Mucosa of rectum (tissue), 2 donors: Measurements from ENCODE around the gene CAD.
"Not testable (repeated sequence)": the region's sequence is repeated elsewhere in the genome, so short reads cannot be mapped to it uniquely, and the experiment has no call there.

ENCODE experiments used
- H3K27ac ChIP-seq, 2 donors: one replicate each; pipeline ENCODE4 v1.7.0; 2013; ENCODE audit warnings: inconsistent platforms in 2 of 2, low read depth in 2 of 2, low read length in 2 of 2
- H3K27me3 ChIP-seq, 2 donors: one replicate each; pipeline ENCODE4 v1.7.0; 2013; ENCODE audit warnings: low read length in 2 of 2; ENCODE audit not compliant: control insufficient read depth in 2 of 2, insufficient read depth in 2 of 2
- H3K36me3 ChIP-seq, 2 donors: one replicate each; pipeline ENCODE4 v1.7.0; 2013; ENCODE audit warnings: low read length in 2 of 2; ENCODE audit not compliant: control insufficient read depth in 2 of 2, insufficient read depth in 2 of 2
- H3K4me1 ChIP-seq, 2 donors: one replicate each; pipeline ENCODE4 v1.7.0; 2013; ENCODE audit warnings: low read length in 2 of 2, mild to moderate bottlenecking in 1 of 2; ENCODE audit not compliant: control insufficient read depth in 2 of 2, insufficient read depth in 2 of 2
- H3K4me3 ChIP-seq, 2 donors: one replicate each; pipeline ENCODE4 v1.7.0; 2013; ENCODE audit warnings: low read length in 2 of 2
- H3K9ac ChIP-seq, 2 donors: one replicate each; pipeline ENCODE4 v1.7.0; 2013; ENCODE audit warnings: low read length in 2 of 2, low read depth in 1 of 2, mild to moderate bottlenecking in 1 of 2
- H3K9me3 ChIP-seq, 2 donors: one replicate each; pipeline ENCODE4 v1.7.0; 2013; ENCODE audit warnings: low read length in 2 of 2; ENCODE audit not compliant: control insufficient read depth in 2 of 2
- donor health status: healthy.
- donor health status: Normal muscosa, but diverticular disease.

CAD gene

DNA sequence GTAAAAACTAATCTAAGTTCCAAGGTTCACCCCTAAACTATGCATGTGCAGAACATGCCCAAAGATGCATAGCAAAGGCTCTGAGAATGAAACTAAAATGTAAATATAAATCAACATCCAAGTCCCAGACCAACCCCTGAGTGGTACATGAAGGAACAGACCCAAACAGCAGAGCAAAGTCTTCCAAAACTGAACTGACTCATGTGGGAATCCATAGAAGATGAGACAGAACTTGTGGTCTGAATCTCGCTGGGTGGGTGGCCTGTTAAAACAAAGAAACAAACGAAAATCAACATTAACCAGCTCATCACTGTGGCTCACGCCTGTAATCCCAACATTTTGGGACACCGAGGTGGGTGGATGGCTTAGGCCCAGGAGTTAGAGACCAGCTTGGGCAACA lies 34.8 kb upstream of the CAD start:
- H3K27ac ChIP-seq: peak overlapping the region in 1 of 2 donors; percentile 30

GRCh38 chr2:27184115-27184514 lies 33.1 kb upstream of the CAD start:
- peak overlapping the region; percentile 52 to 73 for H3K27ac ChIP-seq
- peaks cover 2% of the 10 kb centered on the region in 2 donors for H3K4me1 ChIP-seq
- H3K36me3 ChIP-seq: no peaks in the 10 kb centered on the region
- no peaks in the 10 kb centered on the region for H3K9me3 ChIP-seq
- no peak overlapping the region for H3K4me3 ChIP-seq
- no peak overlapping the region for H3K9ac ChIP-seq
- H3K27me3 ChIP-seq: no peaks in the 10 kb centered on the region

More for the DNA sequence above, 34.8 kb upstream of the CAD start:
- Histone ChIP-seq H3K4me3 (no peak overlapping the region), H3K27me3 (no peaks in the 10 kb centered on the region), H3K9ac (no peak overlapping the region), H3K4me1 (peaks cover 2% of the 10 kb centered on the region in 2 donors), H3K36me3 (no peaks in the 10 kb centered on the region), H3K9me3 (no peaks in the 10 kb centered on the region)

DNA sequence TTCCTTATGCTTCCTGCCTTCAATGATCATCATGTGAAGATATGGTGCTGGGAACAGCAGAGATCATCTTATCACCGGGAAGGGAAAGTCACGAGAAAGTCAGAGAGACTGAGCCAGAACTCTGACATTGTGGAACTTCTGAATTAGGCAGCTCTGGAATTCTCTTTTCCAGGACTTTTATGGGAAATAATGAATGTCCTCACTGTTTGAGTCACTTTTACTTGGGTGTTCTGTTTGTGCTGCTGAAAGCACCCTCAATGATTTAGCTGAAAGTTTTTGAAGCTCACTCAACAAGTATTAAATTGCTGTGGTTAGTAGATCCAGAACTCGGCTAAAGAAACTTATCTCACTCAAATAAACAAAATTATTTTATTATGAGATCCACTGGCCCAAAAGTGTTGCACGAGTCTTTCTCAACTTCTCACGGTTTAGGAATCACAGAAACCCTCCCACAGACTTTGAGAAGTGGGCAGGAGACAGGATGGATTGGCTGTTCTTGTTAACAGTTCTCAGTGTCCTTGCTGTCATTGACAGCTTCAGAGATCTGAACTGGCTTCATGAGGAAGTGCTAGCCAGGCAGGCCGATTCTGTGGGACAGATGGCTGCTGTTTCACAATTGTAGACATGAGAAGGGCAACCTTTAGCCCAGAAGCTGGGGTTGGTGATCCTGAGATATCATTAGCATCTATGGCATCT lies 31.7 kb upstream of the CAD start:
- Histone ChIP-seq H3K36me3 (no peaks in the 10 kb centered on the region), H3K4me3 (no peak overlapping the region), H3K4me1 (peaks cover 2% of the 10 kb centered on the region in 2 donors), H3K9ac (no peak overlapping the region), H3K27me3 (no peaks in the 10 kb centered on the region), H3K27ac (peak overlapping the region; percentile 70 to 73), H3K9me3 (no peaks in the 10 kb centered on the region)

DNA sequence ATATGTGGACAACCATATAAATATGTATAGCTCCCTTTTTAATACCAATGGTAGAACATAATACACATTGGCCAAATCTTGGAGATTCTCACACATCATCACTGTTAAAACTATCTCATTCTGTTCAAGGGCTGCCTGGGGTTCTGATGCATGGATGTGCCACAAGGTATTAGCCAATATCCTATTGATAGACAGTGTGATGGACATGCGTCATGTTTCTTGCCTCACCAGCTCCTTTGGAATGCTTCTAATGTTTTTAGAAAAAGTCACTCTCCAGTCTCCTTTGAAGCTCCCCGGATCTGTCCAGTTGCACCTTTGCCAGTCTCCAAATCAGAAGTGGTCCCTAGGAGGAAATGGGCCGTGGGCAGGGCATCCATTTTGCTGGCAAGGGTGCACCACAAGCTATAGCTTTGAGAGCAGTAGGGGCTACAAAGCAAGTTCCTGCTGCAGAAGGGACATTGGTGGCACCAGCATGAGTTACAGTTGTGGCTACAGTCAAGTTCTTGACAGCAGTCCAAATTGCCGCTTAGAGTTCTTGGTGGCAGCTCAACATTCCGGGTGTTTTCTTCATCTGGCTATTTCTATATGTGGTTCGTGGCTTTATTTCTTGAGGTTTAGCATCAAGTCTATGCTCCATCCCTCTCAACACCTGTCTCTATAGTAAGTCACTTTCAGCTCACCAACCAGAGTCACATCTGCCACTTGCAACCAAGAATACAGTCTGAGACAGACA lies 30.4 kb upstream of the CAD start:
- H3K9ac ChIP-seq: no peak overlapping the region
- H3K9me3 ChIP-seq: no peaks in the 10 kb centered on the region
- H3K27ac ChIP-seq: peak overlapping the region in 1 of 2 donors; percentile 2
- no peaks in the 10 kb centered on the region for H3K36me3 ChIP-seq
- no peak overlapping the region for H3K4me3 ChIP-seq
- no peaks in the 10 kb centered on the region for H3K27me3 ChIP-seq
- peaks cover 2% of the 10 kb centered on the region in 2 donors for H3K4me1 ChIP-seq

GRCh38 chr2:27189989-27190388 lies 27.2 kb upstream of the CAD start:
- Histone ChIP-seq H3K36me3 (no peaks in the 10 kb centered on the region), H3K4me1 (peaks cover under 1 to 2% of the 10 kb centered on the region in 2 donors), H3K4me3 (no peak overlapping the region), H3K9ac (no peak overlapping the region), H3K9me3 (no peaks in the 10 kb centered on the region), H3K27ac (no peak overlapping the region), H3K27me3 (no peaks in the 10 kb centered on the region)

GRCh38 chr2:27191070-27191829 lies 25.9 kb upstream of the CAD start:
- H3K36me3 ChIP-seq: no peaks in the 10 kb centered on the region
- H3K27ac ChIP-seq: no peak overlapping the region

GRCh38 chr2:27194538-27195354 lies 22.4 kb upstream of the CAD start:
- Histone ChIP-seq H3K36me3 (no peaks in the 10 kb centered on the region), H3K4me1 (no peaks in the 10 kb centered on the region), H3K4me3 (no peak overlapping the region), H3K9me3 (no peaks in the 10 kb centered on the region), H3K27ac (no peak overlapping the region), H3K9ac (no peak overlapping the region), H3K27me3 (no peaks in the 10 kb centered on the region)

More at GRCh38 chr2:27191070-27191829, 25.9 kb upstream of the CAD start:
- Histone ChIP-seq H3K27me3 (no peaks in the 10 kb centered on the region), H3K4me3 (no peak overlapping the region), H3K4me1 (no peaks in the 10 kb centered on the region), H3K9ac (no peak overlapping the region), H3K9me3 (no peaks in the 10 kb centered on the region)

- H3K27ac ChIP-seq, H3K9me3 ChIP-seq, H3K27me3 ChIP-seq, H3K4me1 ChIP-seq, H3K4me3 ChIP-seq, H3K9ac ChIP-seq, H3K36me3 ChIP-seq: not testable (repeated sequence)
Observed at GRCh38 chr2:27195799-27196198, 21.4 kb upstream of the CAD start.

DNA sequence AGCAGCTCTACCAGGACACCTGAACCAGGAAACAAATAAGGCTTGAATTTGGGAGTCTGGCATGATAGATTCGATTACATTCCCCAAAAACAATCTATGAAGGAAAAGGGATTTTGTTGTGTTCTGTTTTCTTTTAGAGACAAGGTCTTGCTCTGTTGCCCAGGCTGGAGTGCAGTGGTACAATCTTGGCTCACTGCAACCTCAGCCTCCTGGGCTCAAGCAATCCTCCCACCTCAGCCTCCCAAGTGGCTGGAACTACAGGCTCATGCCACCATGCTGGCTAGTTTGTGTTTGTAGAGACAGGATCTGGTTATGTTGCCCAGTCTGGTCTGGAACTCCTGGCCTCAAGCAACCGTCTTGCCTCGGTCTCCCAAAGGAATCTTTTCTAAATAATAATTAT lies 19.1 kb upstream of the CAD start:
- H3K4me1 ChIP-seq, H3K27me3 ChIP-seq, H3K9ac ChIP-seq, H3K9me3 ChIP-seq, H3K27ac ChIP-seq, H3K4me3 ChIP-seq: not testable (repeated sequence)
- H3K36me3 ChIP-seq: peaks cover 10 to 13% of the 10 kb centered on the region in 2 donors
